ENCODE data around the gene COX15. TPM values are rescaled to one million over a fixed set of nuclear protein-coding genes. Genes with fewer than 3 reads are reported as not detected.

Gene COX15
- polyA plus RNA-seq, 1 donor (not counting 4 experiments of a cell fraction or from before 2014, with no cell fraction given), result 27.1 TPM

GRCh38 chr10:99754670-99755069 lies 22.7 kb upstream of the COX15 start:
- H3K4me1 ChIP-seq (ENCODE audit: control insufficient read depth, extremely low read depth, insufficient read depth, low read length), result no peaks in the 10 kb centered on the region
- no peak overlapping the region for H3K4me3 ChIP-seq (ENCODE audit: control insufficient read depth in 2 of 3, extremely low read depth in 1 of 3, insufficient read depth in 2 of 3, low read depth in 1 of 3, low read length in 3 of 3)
- H3K9me3 ChIP-seq (ENCODE audit: control insufficient read depth, low read depth, low read length), result no peaks in the 10 kb centered on the region
- no peaks in the 10 kb centered on the region for H4K20me1 ChIP-seq (ENCODE audit: control insufficient read depth, extremely low read depth, insufficient read depth, low read length)
- DNase-seq (ENCODE audit: low read depth, low spot score), result no peak
- dilution Hi-C loops (cut with MboI; ENCODE audit: extremely low pct_ligation_motif_present, low sequenced_read_pairs), result no loop called here
- peak; percentile 5 for FAIRE-seq
- TF ChIP-seq EZH2 (IDR thresholded peaks at IDR 0.05; ENCODE audit: low read length) (no peak), CTCF (optimal IDR thresholded peaks at IDR 0.05 in 1 of 3, IDR thresholded peaks at IDR 0.05 in 1 of 3, conservative IDR thresholded peaks at IDR 0.05 in 1 of 3; ENCODE audit: extremely low read depth in 1 of 3, insufficient read depth in 2 of 3, low read length in 3 of 3) (no peak)
- H3K79me2 ChIP-seq (ENCODE audit: control insufficient read depth, insufficient read depth, low read length), result no peaks in the 10 kb centered on the region
- no peak overlapping the region for H2AFZ ChIP-seq (ENCODE audit: control insufficient read depth, low read length)
- no peaks in the 10 kb centered on the region for H3K27me3 ChIP-seq (ENCODE audit: control insufficient read depth, extremely low read depth, insufficient read depth, low read length)
- no peaks in the 10 kb centered on the region for H3K9me1 ChIP-seq (ENCODE audit: control insufficient read depth, extremely low read depth, insufficient read depth, low read length)
- H3K9ac ChIP-seq (ENCODE audit: control insufficient read depth, extremely low read depth, insufficient read depth, low read length), result no peak overlapping the region
- no peak overlapping the region for H3K27ac ChIP-seq (ENCODE audit: control insufficient read depth, insufficient read depth, low read length)
- H3K36me3 ChIP-seq (ENCODE audit: control insufficient read depth in 2 of 2, extremely low read depth in 1 of 2, insufficient read depth in 2 of 2, low read length in 2 of 2), result peaks cover 6 to 11% of the 10 kb centered on the region in 2 experiments
- H3K4me2 ChIP-seq (ENCODE audit: control insufficient read depth, extremely low read depth, insufficient read depth, low read depth, low read length), result no peak overlapping the region

- FAIRE-seq, result no peak
- peaks cover 5 to 11% of the 10 kb centered on the region in 2 experiments for H3K36me3 ChIP-seq (ENCODE audit: control insufficient read depth in 2 of 2, extremely low read depth in 1 of 2, insufficient read depth in 2 of 2, low read length in 2 of 2)
- dilution Hi-C loops (cut with MboI; ENCODE audit: extremely low pct_ligation_motif_present, low sequenced_read_pairs), result no loop called here
Observed at GRCh38 chr10:99750641-99751040, 18.7 kb upstream of the COX15 start.

More at GRCh38 chr10:99750641-99751040, 18.7 kb upstream of the COX15 start:
- Histone ChIP-seq H3K4me2 (ENCODE audit: control insufficient read depth, extremely low read depth, insufficient read depth, low read depth, low read length) (no peak overlapping the region), H2AFZ (ENCODE audit: control insufficient read depth, low read length) (no peak overlapping the region), H3K9me3 (ENCODE audit: control insufficient read depth, low read depth, low read length) (no peaks in the 10 kb centered on the region), H3K79me2 (ENCODE audit: control insufficient read depth, insufficient read depth, low read length) (no peaks in the 10 kb centered on the region), H4K20me1 (ENCODE audit: control insufficient read depth, extremely low read depth, insufficient read depth, low read length) (no peaks in the 10 kb centered on the region), H3K27ac (ENCODE audit: control insufficient read depth, insufficient read depth, low read length) (no peak overlapping the region), H3K4me3 (ENCODE audit: control insufficient read depth in 2 of 3, extremely low read depth in 1 of 3, insufficient read depth in 2 of 3, low read depth in 1 of 3, low read length in 3 of 3) (no peak overlapping the region), H3K9ac (ENCODE audit: control insufficient read depth, extremely low read depth, insufficient read depth, low read length) (no peak overlapping the region), H3K4me1 (ENCODE audit: control insufficient read depth, extremely low read depth, insufficient read depth, low read length) (no peaks in the 10 kb centered on the region), H3K27me3 (ENCODE audit: control insufficient read depth, extremely low read depth, insufficient read depth, low read length) (no peaks in the 10 kb centered on the region), H3K9me1 (ENCODE audit: control insufficient read depth, extremely low read depth, insufficient read depth, low read length) (no peaks in the 10 kb centered on the region)
- DNase-seq (ENCODE audit: low read depth, low spot score), result no peak
- no peak for TF ChIP-seq EZH2 (IDR thresholded peaks at IDR 0.05; ENCODE audit: low read length)
- no peak for TF ChIP-seq CTCF (optimal IDR thresholded peaks at IDR 0.05 in 1 of 3, IDR thresholded peaks at IDR 0.05 in 1 of 3, conservative IDR thresholded peaks at IDR 0.05 in 1 of 3; ENCODE audit: extremely low read depth in 1 of 3, insufficient read depth in 2 of 3, low read length in 3 of 3)

Data from keratinocyte (primary cell).